Fibroblast of lung (primary cell): ENCODE data around the gene HBA1.

Source experiments
- CTCF ChIP-seq, 2 donors: IDR thresholded peaks in 1 of 2; conservative IDR thresholded peaks in 1 of 2; 1 replicate in 1 of 2; 2 replicates in 1 of 2; pipeline ENCODE4 v1.5.1; 2011 to 2012; ENCODE audit warnings: low read length in 2 of 2, control low read depth in 1 of 2, inconsistent platforms in 1 of 2, low read depth in 1 of 2, mild to moderate bottlenecking in 1 of 2
- EZH2 ChIP-seq: IDR thresholded peaks from 2 replicates; pipeline ENCODE4 v1.5.1; 2012; ENCODE audit warnings: low read length, control low read depth, mild to moderate bottlenecking; ENCODE audit errors: missing control alignments

- TF ChIP-seq CTCF (conservative IDR thresholded peaks at IDR 0.05 in 1 of 2, IDR thresholded peaks at IDR 0.05 in 1 of 2; ENCODE audit: low read depth in 1 of 2, low read length in 2 of 2) (no peak), EZH2 (no peak)
Observed at GRCh38 chr16:175011-175949, 1.2 kb upstream of the HBA1 start.
